HEK293 (cell line): ENCODE data around the gene SRCIN1.

ENCODE experiments used
- CTCF ChIP-seq: fragments of 450-650 bp; formaldehyde crosslinking; IDR thresholded peaks from 2 replicates; pipeline ENCODE4 v1.5.1; 2016; ENCODE audit warnings: missing biosample characterization, missing genetic modification characterization
- HIC1 ChIP-seq: fragments of 450-650 bp; formaldehyde crosslinking; IDR thresholded peaks from 2 replicates; pipeline ENCODE4 v1.5.1; 2016; ENCODE audit warnings: missing biosample characterization, missing genetic modification characterization
- MYNN ChIP-seq: fragments of 450-650 bp; formaldehyde crosslinking; IDR thresholded peaks from 2 replicates; pipeline ENCODE4 v1.5.1; 2016; ENCODE audit warnings: missing biosample characterization, missing genetic modification characterization, borderline replicate concordance
- ZNF501 ChIP-seq: fragments of 450-650 bp; formaldehyde crosslinking; IDR thresholded peaks from 2 replicates; pipeline ENCODE4 v1.5.1; 2016; ENCODE audit warnings: missing biosample characterization, missing genetic modification characterization
- ZNF664 ChIP-seq: fragments of 450-650 bp; formaldehyde crosslinking; IDR thresholded peaks from 2 replicates; pipeline ENCODE4 v1.5.1; 2016; ENCODE audit warnings: missing biosample characterization, missing genetic modification characterization

GRCh38 chr17:38535886-38536285 is 69.9 kb downstream of the SRCIN1 start:
- TF ChIP-seq MYNN (tag by site-specific recombination) = no peak
- no peak for TF ChIP-seq ZNF664 (tag by site-specific recombination)
- TF ChIP-seq HIC1 = no peak
- TF ChIP-seq CTCF (tag by site-specific recombination) = no peak
- no peak for TF ChIP-seq ZNF501
